Activated T-cell treated with anti-CD3 and anti-CD28 coated beads for 1 hour (primary cell): ENCODE results near the gene KCNAB1.

Experiments used
- DNase-seq: peaks from one replicate; pipeline ENCODE4 v3.0.0-alpha.2; 2020; ENCODE audit warnings: low read depth

Gene KCNAB1

DNA sequence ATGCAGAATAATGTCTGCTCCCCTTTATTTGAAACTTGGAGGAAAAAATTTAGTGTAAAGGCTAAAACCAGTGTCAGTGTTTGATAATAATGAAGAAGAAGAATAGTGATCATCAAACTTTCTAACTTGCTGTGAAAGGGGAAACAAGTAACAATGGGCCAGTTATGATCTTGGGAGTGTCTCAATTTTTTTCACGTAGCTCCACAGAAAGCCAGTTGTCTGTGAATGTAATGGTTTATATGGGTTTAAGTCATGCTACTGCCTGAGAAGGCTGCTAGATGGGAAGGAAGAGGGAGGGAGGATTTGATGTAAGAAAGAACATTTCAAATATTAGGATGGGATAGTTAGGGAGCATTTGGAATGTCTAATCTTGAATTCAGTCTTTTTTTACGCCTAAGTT is 455.7 kb downstream of the KCNAB1 start:
- no peak for DNase-seq

GRCh38 chr3:156576651-156577348 is 456.4 kb downstream of the KCNAB1 start:
- no peak for DNase-seq

- DNase-seq: no peak
These were observed 457.4 kb downstream of the KCNAB1 start for GRCh38 chr3:156577736-156578135.

DNA sequence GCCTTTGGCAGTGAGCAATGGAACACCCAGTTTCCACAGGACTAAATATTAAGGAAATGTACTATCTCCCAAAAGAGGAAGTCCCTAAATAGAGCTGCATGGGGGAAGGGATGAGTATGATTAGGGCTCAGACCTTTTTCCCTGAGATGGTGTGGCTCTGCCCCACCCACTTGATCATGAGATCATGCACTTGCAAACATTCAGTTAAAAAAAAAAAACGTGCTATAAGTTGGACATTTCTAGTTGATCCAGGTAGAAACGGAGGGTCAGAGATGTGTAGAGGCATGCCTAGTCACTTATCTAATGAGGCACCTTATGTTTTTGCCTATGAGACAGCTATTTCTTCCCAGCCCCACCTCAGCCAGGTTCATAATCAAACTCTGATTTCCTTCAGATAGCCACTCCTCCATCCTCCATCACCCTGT is 459.1 kb downstream of the KCNAB1 start:
- DNase-seq: no peak

DNA sequence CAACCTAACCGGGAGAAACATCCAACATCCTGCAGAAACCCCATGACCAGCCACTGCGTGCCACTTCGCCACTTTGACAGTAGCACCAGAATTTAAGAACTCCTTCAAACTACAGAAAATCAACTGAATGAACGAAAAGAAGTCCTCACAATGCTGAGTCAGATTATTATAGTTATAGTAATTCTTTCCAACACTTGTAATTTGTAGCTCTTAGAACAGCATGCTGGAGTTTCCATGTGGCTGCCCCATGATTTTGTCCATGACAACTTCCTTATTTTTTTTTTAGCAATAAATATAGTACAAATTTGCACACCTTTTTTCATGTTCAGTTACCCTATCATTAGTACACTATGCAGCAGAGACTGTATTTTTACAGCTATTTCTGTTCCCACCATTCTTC is 460.7 kb downstream of the KCNAB1 start:
- DNase-seq: no peak

- DNase-seq: no peak
These were observed 461.6 kb downstream of the KCNAB1 start for GRCh38 chr3:156581954-156582353.

GRCh38 chr3:156582532-156583183 is 462.3 kb downstream of the KCNAB1 start:
- DNase-seq: no peak

GRCh38 chr3:156583469-156583868 is 463.1 kb downstream of the KCNAB1 start:
- DNase-seq: no peak

GRCh38 chr3:156586905-156587759 is 466.8 kb downstream of the KCNAB1 start:
- DNase-seq: no peak

DNA sequence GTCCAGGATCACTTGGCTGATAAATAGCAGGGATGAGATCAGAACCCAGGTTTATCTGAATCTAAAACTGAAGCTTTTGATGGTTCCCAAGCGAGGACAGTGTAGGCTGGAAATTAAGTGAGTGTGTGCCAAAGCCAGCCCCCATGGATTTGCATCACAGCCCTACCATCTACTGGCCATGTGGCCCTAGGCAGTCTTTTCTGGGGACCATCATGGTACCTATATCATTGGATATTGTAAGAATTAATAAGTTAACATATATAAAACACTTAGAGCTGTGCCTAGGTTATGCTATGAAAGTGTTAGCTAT is 467.3 kb downstream of the KCNAB1 start:
- no peak for DNase-seq
